NCI-H82 treated with DMSO at 0.1 percent for 48 hours (cell line): ENCODE measurements around the gene ENOPH1.

Experiments
- DNase-seq: peaks from one replicate; lab custom pipeline; 2025; ENCODE audit not compliant: unreplicated experiment; lab: John Stamatoyannopoulos, UW

Gene ENOPH1

DNA sequence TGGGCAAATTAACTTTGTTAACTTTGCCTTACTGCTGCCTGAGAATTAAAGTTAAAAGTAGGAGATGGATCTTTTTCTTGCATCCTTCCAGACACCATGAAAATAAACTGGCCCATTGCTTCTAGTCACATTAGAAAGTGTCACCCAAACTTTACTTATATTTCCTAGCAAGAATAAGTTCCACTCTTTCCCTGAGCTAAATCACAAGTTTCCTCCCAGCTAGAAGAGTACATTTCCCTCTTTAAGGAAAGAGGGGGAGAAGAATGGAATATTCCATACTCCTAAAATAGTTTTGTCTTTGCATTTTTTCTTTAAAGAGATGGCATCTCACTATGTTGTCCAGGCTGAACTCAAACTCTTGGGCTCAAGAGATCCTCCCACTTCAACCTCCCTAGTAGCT is 77.6 kb downstream of the ENOPH1 start:
- DNase-seq, result no peak

DNA sequence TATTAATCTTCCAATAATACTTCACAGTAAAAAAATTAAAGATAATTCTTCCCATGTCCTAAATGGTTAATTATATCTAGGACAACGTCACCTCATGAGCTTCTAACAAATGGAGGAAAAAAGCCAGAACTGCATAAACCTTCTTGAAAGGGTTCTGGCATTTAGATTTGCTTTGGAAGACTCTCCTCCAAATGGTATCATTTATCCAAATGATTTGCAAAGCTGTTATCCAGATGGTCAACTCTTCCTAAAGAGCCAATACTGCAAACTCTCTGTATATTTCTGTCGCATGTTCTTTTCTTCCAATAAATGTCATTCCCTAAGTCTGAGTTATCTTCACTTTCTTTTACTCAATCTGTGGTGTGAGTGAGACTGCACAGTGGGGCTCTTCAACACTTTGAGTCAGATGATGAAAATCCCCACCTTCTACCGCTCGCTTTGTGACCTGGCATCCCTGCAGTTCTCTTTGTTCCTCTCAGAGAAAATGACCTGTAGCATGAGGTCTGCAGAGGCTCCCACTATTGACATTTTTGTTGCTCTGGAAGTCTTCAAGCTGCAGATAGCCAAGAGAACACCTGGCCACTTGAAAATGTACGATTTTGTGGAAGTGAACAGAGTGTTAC is 78.5 kb downstream of the ENOPH1 start:
- DNase-seq, result no peak

DNA sequence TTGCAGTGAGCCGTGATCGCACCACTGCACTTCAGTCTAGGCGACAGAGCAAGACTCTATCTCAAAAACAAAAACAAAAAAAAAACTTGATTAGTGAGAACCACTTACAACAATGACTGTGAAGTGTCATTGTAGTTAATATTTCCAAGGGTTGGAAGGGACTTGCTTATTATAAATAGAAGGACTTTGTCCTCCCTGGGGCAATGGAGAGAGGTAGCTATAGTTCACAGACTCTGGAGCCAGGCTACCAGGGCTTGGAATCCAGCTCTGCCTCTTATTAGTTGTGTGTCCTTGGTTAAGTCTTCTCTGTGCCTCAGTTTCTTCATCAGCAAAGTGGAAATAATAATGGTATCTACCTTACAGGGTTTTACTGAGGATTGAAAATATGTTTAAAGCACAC is 79.8 kb downstream of the ENOPH1 start:
- DNase-seq, result no peak
